Measurements from ENCODE around the gene AGAP9.
A peak's percentile ranks its signal among the peaks of the same experiment; 100 is the strongest.
"Not testable (repeated sequence)": the region's sequence is repeated elsewhere in the genome, so short reads cannot be mapped to it uniquely, and the experiment has no call there.

AGAP9 gene

GRCh38 chr10:47485943-47486342 is 37.5 kb downstream of the AGAP9 start:
- DNase-seq (ENCODE audit: low read depth in 3 of 3), result not testable (repeated sequence)

- not testable (repeated sequence) for DNase-seq (ENCODE audit: low read depth in 3 of 3)
Observed at GRCh38 chr10:47484786-47485185, 38.7 kb downstream of the AGAP9 start.

GRCh38 chr10:47483923-47484322 is 39.5 kb downstream of the AGAP9 start, which contains the start of gene ANXA8:
TSS of gene ANXA8 (minus strand) at chr10:47484115. CDS start at chr10:47483933, 182 bp downstream.
- not testable (repeated sequence) for DNase-seq (ENCODE audit: low read depth in 3 of 3)

GRCh38 chr10:47482367-47482766 is 41.1 kb downstream of the AGAP9 start:
- not testable (repeated sequence) for DNase-seq (ENCODE audit: low read depth in 3 of 3)

- DNase-seq (ENCODE audit: low read depth in 3 of 3), result not testable (repeated sequence)
Observed at GRCh38 chr10:47481768-47482181, 41.7 kb downstream of the AGAP9 start.

GRCh38 chr10:47481182-47481766 is 42.2 kb downstream of the AGAP9 start:
- not testable (repeated sequence) for DNase-seq (ENCODE audit: low read depth in 3 of 3)

GRCh38 chr10:47480133-47480532 is 43.3 kb downstream of the AGAP9 start:
- DNase-seq (ENCODE audit: low read depth in 3 of 3), result not testable (repeated sequence)

- not testable (repeated sequence) for DNase-seq (ENCODE audit: low read depth in 3 of 3)
Observed at GRCh38 chr10:47478114-47478513, 45.3 kb downstream of the AGAP9 start.

- not testable (repeated sequence) for DNase-seq (ENCODE audit: low read depth in 3 of 3)
Observed at GRCh38 chr10:47477078-47477477, 46.4 kb downstream of the AGAP9 start.

- DNase-seq (ENCODE audit: low read depth in 3 of 3), result not testable (repeated sequence)
Observed at GRCh38 chr10:47475101-47475500, 48.3 kb downstream of the AGAP9 start.

- DNase-seq (ENCODE audit: low read depth in 3 of 3), result not testable (repeated sequence)
Observed at GRCh38 chr10:47473516-47473915, 49.9 kb downstream of the AGAP9 start.

GRCh38 chr10:47472647-47473046 is 50.8 kb downstream of the AGAP9 start:
- not testable (repeated sequence) for DNase-seq (ENCODE audit: low read depth in 3 of 3)

- DNase-seq (ENCODE audit: low read depth in 3 of 3), result not testable (repeated sequence)
Observed at GRCh38 chr10:47472072-47472471, 51.4 kb downstream of the AGAP9 start.

- DNase-seq (ENCODE audit: low read depth in 3 of 3), result not testable (repeated sequence)
Observed at GRCh38 chr10:47468731-47469528, 54.5 kb downstream of the AGAP9 start.

- DNase-seq (ENCODE audit: low read depth in 3 of 3), result not testable (repeated sequence)
Observed at GRCh38 chr10:47467957-47468356, 55.5 kb downstream of the AGAP9 start.

GRCh38 chr10:47467458-47467857 is 56.0 kb downstream of the AGAP9 start:
- not testable (repeated sequence) for DNase-seq (ENCODE audit: low read depth in 3 of 3)

GRCh38 chr10:47465216-47465917 is 58.1 kb downstream of the AGAP9 start:
- not testable (repeated sequence) for DNase-seq (ENCODE audit: low read depth in 3 of 3)

- DNase-seq (ENCODE audit: low read depth in 3 of 3), result not testable (repeated sequence)
Observed at GRCh38 chr10:47462577-47463358, 60.7 kb downstream of the AGAP9 start.

- peak in 1 of 3 experiments; percentile 40 for DNase-seq (ENCODE audit: low read depth in 3 of 3)
Observed at GRCh38 chr10:47461261-47461687, 62.2 kb downstream of the AGAP9 start.

GRCh38 chr10:47458466-47459154 is 64.8 kb downstream of the AGAP9 start:
- no peak for DNase-seq (ENCODE audit: low read depth in 3 of 3)

- DNase-seq (ENCODE audit: low read depth in 3 of 3), result no peak
Observed at GRCh38 chr10:47457826-47458225, 65.6 kb downstream of the AGAP9 start.
